Neural crest cell (in vitro differentiated cells): Measurements from ENCODE around the gene XRN2. TPM values are rescaled to one million over a fixed set of nuclear protein-coding genes. Genes with fewer than 3 reads are reported as not detected.
A peak's percentile ranks its signal among the peaks of the same experiment; 100 is the strongest.

Experiments used
- DNase-seq: peaks from one replicate; pipeline ENCODE4 v3.0.0; 2021; ENCODE audit warnings: low read depth, mixed read lengths, low spot score
- H3K27ac Mint-ChIP-seq: one replicate; pipeline ENCODE4 v1.8.0; 2021; ENCODE audit warnings: mild to moderate bottlenecking, mixed read lengths; ENCODE audit not compliant: unreplicated experiment
- H3K27me3 Mint-ChIP-seq: 2 replicates; pipeline ENCODE4 v1.8.0; 2021; ENCODE audit warnings: low read depth, mild to moderate bottlenecking, mixed read lengths
- H3K36me3 Mint-ChIP-seq: 2 replicates; pipeline ENCODE4 v1.8.0; 2021; ENCODE audit warnings: low read depth, mild to moderate bottlenecking, mixed read lengths
- H3K4me1 Mint-ChIP-seq: 2 replicates; pipeline ENCODE4 v1.8.0; 2021; ENCODE audit warnings: mixed read lengths
- H3K4me3 Mint-ChIP-seq: one replicate; pipeline ENCODE4 v1.8.0; 2021; ENCODE audit warnings: mild to moderate bottlenecking, mixed read lengths
- H3K9me3 Mint-ChIP-seq: 2 replicates; pipeline ENCODE4 v1.8.0; 2021; ENCODE audit warnings: mixed read lengths
- total RNA-seq: library from RNA; stranded (reverse); gene quantifications from 2 replicates; pipeline ENCODE4 v1.2.1, GENCODE V29; 2021
- TF ChIP-seq, protein P1 (sequence below): fragments of 200-600 bp; sonication (generic); conservative IDR thresholded peaks from 2 replicates; pipeline ENCODE4 v1.5.0; 2021; ENCODE audit warnings: antibody characterized with exemption, mild to moderate bottlenecking

The XRN2 gene
- total RNA-seq, 1 donor from 2014 or later, result 101 TPM

DNA sequence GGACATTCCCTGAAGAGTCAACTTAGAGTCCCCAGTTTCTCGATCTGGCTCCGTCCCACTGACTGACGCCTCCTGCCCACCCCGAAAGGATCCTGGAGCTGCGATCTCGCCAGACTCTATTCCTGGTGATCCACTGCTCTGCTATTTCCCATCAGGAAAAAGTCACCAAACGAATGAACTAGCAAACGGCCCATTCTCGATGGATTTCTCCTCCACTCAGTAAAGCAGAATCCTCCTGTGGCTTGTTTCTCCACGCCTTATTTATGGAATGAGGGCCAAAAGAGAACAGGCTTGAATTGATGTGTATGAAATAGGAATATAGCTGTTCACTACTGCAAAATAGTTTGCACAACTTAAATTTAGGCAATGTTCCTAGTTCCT, 88.8 kb downstream of the XRN2 start:
- no peak for DNase-seq
- H3K36me3 Mint-ChIP-seq, result peaks cover 15% of the 10 kb centered on the region
- H3K4me1 Mint-ChIP-seq, result peaks cover 8% of the 10 kb centered on the region
- TF ChIP-seq, protein P1, sequence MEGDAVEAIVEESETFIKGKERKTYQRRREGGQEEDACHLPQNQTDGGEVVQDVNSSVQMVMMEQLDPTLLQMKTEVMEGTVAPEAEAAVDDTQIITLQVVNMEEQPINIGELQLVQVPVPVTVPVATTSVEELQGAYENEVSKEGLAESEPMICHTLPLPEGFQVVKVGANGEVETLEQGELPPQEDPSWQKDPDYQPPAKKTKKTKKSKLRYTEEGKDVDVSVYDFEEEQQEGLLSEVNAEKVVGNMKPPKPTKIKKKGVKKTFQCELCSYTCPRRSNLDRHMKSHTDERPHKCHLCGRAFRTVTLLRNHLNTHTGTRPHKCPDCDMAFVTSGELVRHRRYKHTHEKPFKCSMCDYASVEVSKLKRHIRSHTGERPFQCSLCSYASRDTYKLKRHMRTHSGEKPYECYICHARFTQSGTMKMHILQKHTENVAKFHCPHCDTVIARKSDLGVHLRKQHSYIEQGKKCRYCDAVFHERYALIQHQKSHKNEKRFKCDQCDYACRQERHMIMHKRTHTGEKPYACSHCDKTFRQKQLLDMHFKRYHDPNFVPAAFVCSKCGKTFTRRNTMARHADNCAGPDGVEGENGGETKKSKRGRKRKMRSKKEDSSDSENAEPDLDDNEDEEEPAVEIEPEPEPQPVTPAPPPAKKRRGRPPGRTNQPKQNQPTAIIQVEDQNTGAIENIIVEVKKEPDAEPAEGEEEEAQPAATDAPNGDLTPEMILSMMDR, result no peak
- H3K9me3 Mint-ChIP-seq, result no peaks in the 10 kb centered on the region
- no peak overlapping the region for H3K27ac Mint-ChIP-seq
- peak overlapping the region; percentile 21 for H3K4me3 Mint-ChIP-seq
- peaks cover 74% of the 10 kb centered on the region for H3K27me3 Mint-ChIP-seq

DNA sequence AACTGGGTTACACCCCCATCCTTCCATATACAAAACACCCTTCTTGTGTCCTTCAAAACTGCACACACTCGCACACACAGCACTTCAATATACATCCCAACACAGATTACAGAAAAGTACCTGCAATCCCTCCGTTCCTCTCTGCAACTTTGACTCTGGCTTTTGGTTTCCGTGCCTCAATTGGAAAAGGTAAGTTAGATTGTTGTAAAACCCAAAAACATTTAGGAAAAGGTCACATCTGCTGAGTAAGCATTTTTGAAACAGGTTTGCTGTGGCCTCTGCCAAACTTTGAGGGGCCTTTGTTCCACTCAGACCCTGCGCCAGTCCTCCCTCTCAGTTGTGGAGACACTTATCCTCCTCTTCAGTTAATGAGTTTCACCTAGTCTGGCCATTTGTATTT, 90.0 kb downstream of the XRN2 start:
- no peak overlapping the region for H3K4me3 Mint-ChIP-seq
- peaks cover 8% of the 10 kb centered on the region for H3K4me1 Mint-ChIP-seq
- TF ChIP-seq, protein P1, result no peak
- no peak for DNase-seq
- H3K27me3 Mint-ChIP-seq, result peaks cover 78% of the 10 kb centered on the region
- H3K9me3 Mint-ChIP-seq, result no peaks in the 10 kb centered on the region
- peaks cover 10% of the 10 kb centered on the region for H3K36me3 Mint-ChIP-seq
- H3K27ac Mint-ChIP-seq, result no peak overlapping the region

DNA sequence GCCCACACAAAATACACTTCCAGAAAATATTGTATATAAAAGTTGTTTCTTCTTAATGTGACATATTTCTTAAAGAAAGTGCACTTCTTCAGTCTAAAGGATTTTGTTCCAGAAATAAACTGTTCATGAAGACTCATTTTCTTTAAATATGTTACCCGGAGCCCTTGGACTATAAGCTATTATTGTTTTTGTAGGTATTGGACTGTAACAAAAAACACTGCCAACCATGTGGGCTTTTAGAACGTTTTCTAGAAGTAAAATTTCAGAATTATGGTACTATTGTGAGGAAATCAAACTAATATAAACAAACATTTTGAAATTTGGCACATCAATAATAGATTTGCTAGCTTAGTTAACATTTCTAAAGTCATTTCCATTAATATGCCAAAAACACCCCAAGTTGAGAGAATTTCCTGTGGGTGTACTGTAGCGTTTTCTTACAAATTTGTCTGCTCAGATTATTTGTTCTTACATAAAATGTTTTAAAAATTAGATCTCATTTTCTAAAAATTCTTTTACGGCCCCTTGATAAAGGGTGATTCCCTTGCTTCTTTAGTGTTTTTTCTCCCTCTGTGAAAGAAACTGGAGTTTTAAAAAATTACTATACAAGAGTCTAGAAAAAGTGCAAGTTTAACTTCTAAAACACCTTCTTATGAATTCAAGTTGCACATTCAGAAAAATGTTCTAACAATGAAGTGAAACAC, 90.8 kb downstream of the XRN2 start:
- Mint-ChIP-seq H3K27ac (no peak overlapping the region), H3K4me3 (no peak overlapping the region), H3K27me3 (peaks cover 81% of the 10 kb centered on the region), H3K9me3 (no peaks in the 10 kb centered on the region), H3K36me3 (peaks cover 9% of the 10 kb centered on the region), H3K4me1 (peaks cover 8% of the 10 kb centered on the region)
- no peak for DNase-seq
- TF ChIP-seq, protein P1, result no peak

DNA sequence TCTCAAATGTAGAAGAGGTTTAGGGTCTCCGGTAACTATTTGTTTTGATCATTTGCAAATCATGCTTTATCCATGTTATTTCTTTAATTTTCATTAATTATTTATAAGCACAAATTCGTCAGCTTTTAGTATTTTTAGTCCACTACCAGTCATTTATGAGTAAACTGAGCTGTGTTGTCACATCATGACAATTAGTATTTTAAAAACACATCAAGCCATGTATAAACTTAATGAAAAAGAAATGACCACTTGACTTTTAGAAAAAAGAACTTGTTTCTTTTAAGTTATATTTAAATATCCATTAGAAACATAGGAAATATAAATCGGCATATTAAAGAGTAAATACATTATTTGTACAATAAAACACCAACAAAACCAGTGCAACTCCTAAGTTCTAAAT, 91.4 kb downstream of the XRN2 start:
- Mint-ChIP-seq H3K27me3 (peaks cover 85% of the 10 kb centered on the region), H3K4me3 (no peak overlapping the region), H3K4me1 (peaks cover 8% of the 10 kb centered on the region), H3K9me3 (no peaks in the 10 kb centered on the region), H3K27ac (no peak overlapping the region), H3K36me3 (peaks cover 7% of the 10 kb centered on the region)
- TF ChIP-seq, protein P1, result no peak
- DNase-seq, result no peak

DNA sequence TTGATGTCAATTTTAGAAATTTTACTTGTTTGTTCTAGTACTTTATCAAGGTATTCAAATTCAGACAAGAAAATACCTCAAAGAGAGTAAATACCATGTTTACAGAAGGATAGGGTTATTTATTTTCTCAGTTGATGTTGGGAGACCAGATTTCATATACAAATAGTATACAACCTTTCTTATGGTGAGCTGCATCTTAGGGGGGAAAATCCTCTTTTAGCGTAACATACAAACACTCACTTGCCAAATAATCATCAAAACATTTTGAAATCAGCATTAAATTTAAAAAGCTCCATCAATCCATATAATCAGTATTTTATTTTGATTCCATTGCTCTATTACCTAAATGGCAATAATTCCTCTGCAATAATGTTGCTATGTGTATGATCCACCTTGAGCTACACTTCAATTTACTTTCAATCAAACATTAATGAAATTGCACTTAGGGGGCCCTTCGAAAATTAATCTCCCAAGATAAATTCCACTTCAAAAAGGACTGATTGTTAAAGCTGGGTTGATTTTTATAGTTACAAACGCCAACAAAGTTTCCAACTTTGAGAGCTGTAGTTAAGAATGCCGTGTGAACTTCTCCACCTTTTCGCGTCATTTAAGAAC, 92.0 kb downstream of the XRN2 start:
- TF ChIP-seq, protein P1, result no peak
- Mint-ChIP-seq H3K27me3 (peaks cover 86% of the 10 kb centered on the region), H3K9me3 (no peaks in the 10 kb centered on the region), H3K4me1 (peaks cover 8% of the 10 kb centered on the region), H3K27ac (no peak overlapping the region), H3K36me3 (peaks cover 4% of the 10 kb centered on the region), H3K4me3 (peak overlapping the region; percentile 76)
- no peak for DNase-seq
